T-helper 17 cell (primary cell): Measurements from ENCODE around the gene CYB5A. TPM values are rescaled to one million over a fixed set of nuclear protein-coding genes. Genes with fewer than 3 reads are reported as not detected.
A peak's percentile ranks its signal among the peaks of the same experiment; 100 is the strongest.

Source experiments
- ATAC-seq: fragments of 150-1000 bp; cut with Tn5 transposase; 2 replicates; pipeline ENCODE4 v1.10.0; 2021; ENCODE audit warnings: mild to moderate bottlenecking, moderate library complexity
- DNase-seq, 3 donors: peaks; one replicate each; pipeline versions ENCODE4 v3.0.0 to v3.0.0-alpha.2; 2020 to 2021
- H3K9me3 ChIP-seq: one replicate; pipeline ENCODE4 v1.7.0; 2013; ENCODE audit warnings: low read length, mild to moderate bottlenecking; ENCODE audit not compliant: control insufficient read depth, poor library complexity, severe bottlenecking
- H3K27ac Mint-ChIP-seq: one replicate; pipeline ENCODE4 v1.8.0; 2022; ENCODE audit warnings: mild to moderate bottlenecking, moderate library complexity, mixed read lengths
- H3K27me3 Mint-ChIP-seq: one replicate; pipeline ENCODE4 v1.8.0; 2022; ENCODE audit warnings: mixed read lengths
- H3K36me3 Mint-ChIP-seq: one replicate; pipeline ENCODE4 v1.8.0; 2022; ENCODE audit warnings: low read depth, mixed read lengths
- H3K4me1 Mint-ChIP-seq: one replicate; pipeline ENCODE4 v1.8.0; 2022; ENCODE audit warnings: mild to moderate bottlenecking, mixed read lengths
- H3K4me3 Mint-ChIP-seq: one replicate; pipeline ENCODE4 v1.8.0; 2022; ENCODE audit warnings: mild to moderate bottlenecking, moderate library complexity, mixed read lengths
- total RNA-seq, 4 donors: library from RNA in 2 of 4; stranded (reverse) in 2 of 4; gene quantifications; one replicate each; pipeline ENCODE4 v1.2.3 and lab custom pipeline; 2022 to 2026

The CYB5A gene
- total RNA-seq, 2 donors from 2014 or later: 14.5 to 14.8 TPM

DNA sequence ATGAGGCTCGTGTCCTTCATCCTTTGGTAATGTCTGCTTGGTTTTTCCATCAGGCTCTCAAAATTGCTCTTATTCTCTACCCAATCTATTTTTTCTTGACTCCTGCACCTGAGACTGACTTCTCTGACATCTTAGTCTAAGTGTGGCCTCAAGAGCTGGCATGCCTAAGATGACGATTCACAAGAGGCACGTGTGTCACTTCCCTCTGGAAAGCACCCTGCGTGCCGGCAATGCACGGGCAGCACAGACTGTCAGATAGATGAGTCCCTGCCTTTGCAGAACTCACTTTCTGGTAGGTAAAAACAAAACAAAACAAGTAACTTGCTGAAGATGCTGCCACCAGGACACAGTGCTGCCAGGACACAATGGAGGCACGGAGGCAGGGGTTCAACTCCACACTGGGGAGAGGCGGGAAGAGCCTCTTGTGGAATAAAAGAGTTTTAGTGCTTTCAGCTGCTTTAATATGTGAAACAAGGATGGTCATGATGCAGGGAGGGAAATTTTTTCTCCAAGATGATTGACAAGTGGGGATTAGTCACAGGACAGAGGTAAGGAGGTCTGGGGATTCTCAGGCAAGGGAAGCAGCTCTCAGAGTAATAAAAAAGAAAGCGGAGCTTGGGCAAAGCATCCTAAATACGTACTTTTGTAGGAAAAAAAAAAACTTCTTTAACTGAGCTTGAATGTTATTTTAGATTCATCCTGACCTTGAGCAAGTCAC lies 27.3 kb downstream of the CYB5A start:
- Mint-ChIP-seq H3K4me3 (no peak overlapping the region), H3K4me1 (peaks cover 17% of the 10 kb centered on the region), H3K27me3 (no peaks in the 10 kb centered on the region), H3K27ac (peak overlapping the region; percentile 84), H3K36me3 (peaks cover 7% of the 10 kb centered on the region)
- H3K9me3 ChIP-seq: no peaks in the 10 kb centered on the region
- DNase-seq: no peak
- peak; percentile 59 for ATAC-seq

DNA sequence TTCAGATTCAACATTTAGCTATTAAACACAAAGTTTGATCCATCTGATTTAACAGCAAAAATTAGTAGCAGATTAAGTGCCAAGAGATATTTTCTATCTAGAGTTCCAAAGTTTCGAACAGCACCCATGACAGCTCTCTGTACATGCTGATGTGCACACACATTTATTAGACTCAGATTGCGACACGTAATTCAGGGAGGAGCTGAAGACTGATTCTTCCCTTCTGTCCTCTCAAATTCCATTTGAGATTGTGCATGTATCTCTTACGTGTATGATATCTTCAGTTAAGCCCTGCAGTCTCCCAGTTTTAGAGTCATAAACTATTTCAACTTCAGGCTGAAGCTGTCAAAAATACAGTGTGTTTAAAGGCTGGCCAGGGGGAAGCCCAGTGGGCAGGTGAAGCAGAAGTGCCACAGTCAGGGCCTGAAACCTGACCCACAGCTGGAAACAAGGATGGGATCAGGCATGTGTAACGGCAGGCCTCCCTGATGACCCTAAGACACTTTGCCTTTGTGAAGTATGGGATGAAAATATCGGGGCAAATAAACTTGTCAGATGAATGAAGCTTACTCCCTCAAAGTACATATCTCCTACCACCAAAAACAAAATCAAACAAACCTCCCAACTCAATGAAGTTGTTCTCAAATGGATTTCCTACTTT lies 30.6 kb downstream of the CYB5A start:
- ATAC-seq: no peak
- Mint-ChIP-seq H3K27me3 (no peaks in the 10 kb centered on the region), H3K36me3 (peaks cover 5% of the 10 kb centered on the region), H3K4me1 (peaks cover 5% of the 10 kb centered on the region), H3K4me3 (no peak overlapping the region), H3K27ac (no peak overlapping the region)
- DNase-seq: no peak
- H3K9me3 ChIP-seq: no peaks in the 10 kb centered on the region

GRCh38 chr18:74259347-74259746 lies 32.4 kb downstream of the CYB5A start:
- peaks cover 2% of the 10 kb centered on the region for H3K4me1 Mint-ChIP-seq
- no peak overlapping the region for H3K4me3 Mint-ChIP-seq
- no peaks in the 10 kb centered on the region for H3K27me3 Mint-ChIP-seq
- H3K9me3 ChIP-seq: no peaks in the 10 kb centered on the region
- no peak for ATAC-seq
- H3K27ac Mint-ChIP-seq: no peak overlapping the region
- DNase-seq: no peak
- peaks cover 2% of the 10 kb centered on the region for H3K36me3 Mint-ChIP-seq

DNA sequence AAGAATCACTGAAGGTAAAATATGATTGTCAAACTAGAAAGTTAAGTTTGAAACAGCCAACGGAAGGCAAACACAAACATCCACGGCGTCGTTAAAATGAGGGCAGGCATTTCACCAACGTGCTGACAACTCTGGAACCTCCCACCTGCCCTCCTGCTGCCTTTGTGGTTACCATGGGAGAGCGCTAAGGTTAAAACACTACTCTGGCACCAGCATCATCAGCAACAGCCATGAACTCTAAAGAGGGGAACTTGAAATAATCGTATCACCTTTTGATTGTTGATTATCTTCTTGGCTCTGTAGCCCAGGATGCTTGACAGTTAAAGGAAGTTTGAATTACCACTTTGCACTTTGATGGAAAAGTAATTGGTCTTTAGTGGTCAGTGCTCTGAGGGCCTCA lies 34.7 kb downstream of the CYB5A start:
- Mint-ChIP-seq H3K4me3 (no peak overlapping the region), H3K27me3 (no peaks in the 10 kb centered on the region), H3K36me3 (peaks cover 4% of the 10 kb centered on the region), H3K27ac (no peak overlapping the region), H3K4me1 (no peaks in the 10 kb centered on the region)
- DNase-seq (no peak), ATAC-seq (no peak)
- no peaks in the 10 kb centered on the region for H3K9me3 ChIP-seq

- Mint-ChIP-seq H3K27me3 (no peaks in the 10 kb centered on the region), H3K27ac (no peak overlapping the region), H3K4me1 (no peaks in the 10 kb centered on the region), H3K4me3 (no peak overlapping the region), H3K36me3 (peaks cover 5% of the 10 kb centered on the region)
- ATAC-seq (no peak), DNase-seq (no peak)
- no peaks in the 10 kb centered on the region for H3K9me3 ChIP-seq
Observed at GRCh38 chr18:74256190-74256589, 35.6 kb downstream of the CYB5A start.

- Mint-ChIP-seq H3K27me3 (no peaks in the 10 kb centered on the region), H3K4me3 (no peak overlapping the region), H3K27ac (no peak overlapping the region), H3K4me1 (no peaks in the 10 kb centered on the region), H3K36me3 (peaks cover 5% of the 10 kb centered on the region)
- no peaks in the 10 kb centered on the region for H3K9me3 ChIP-seq
- DNase-seq: no peak
- ATAC-seq: no peak
Observed at GRCh38 chr18:74255131-74255616, 36.6 kb downstream of the CYB5A start.

DNA sequence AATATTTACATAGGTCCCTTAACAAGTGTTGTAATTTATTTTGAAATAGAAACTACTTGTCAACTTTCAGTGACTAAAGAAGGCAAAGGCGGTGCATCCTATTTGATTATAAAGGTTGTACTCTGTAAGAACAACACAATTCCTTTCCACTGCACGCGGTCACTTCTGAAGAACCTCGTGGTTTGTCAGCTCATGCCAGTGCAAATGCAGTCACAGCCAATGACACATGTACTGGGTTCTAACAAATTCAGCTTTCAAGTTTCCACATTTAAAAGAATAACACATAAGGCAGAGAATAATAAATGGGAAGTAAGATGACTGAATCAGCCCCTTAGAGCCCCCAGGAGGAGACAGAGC lies 39.7 kb downstream of the CYB5A start:
- ATAC-seq (no peak), DNase-seq (no peak)
- no peaks in the 10 kb centered on the region for H3K9me3 ChIP-seq
- no peak overlapping the region for H3K4me3 Mint-ChIP-seq
- peaks cover 10% of the 10 kb centered on the region for H3K36me3 Mint-ChIP-seq
- H3K27ac Mint-ChIP-seq: peak overlapping the region; percentile 24
- H3K27me3 Mint-ChIP-seq: no peaks in the 10 kb centered on the region
- peaks cover 10% of the 10 kb centered on the region for H3K4me1 Mint-ChIP-seq

DNA sequence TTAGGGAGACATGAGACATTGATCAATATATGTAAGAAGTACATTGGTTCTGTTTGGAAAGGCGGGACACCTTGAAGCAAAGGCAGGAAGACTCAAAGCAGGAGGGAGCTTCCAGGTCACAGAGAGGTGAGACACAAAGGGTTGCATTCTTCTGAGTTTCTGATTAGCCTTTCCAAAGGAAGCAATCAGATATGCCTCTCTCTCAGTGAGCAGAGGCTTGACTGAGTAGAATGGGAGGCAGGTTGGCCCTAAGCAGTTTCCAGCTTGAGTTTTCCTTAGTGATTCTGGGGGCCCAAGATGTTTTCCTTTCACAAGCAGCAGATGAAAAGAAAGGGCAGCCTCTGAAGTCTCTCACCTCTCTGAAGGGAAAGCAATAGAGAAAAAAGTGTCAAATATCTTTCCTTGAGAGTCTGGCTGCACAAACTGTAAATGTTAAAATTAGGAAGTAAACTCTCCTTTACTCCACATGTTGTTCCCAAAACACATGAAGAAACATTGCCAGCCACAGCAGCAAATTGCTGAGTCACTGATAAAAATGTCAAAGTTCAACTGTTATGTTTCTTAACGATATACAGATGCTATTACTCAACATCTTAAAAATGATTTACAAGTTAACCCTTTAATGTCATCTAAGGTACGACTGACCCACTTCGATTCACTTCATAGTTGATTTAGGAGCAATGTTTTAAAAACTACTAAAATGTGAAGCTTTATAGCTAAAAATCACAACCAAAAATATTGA lies 40.3 kb downstream of the CYB5A start:
- H3K27me3 Mint-ChIP-seq: no peaks in the 10 kb centered on the region
- ATAC-seq (no peak), DNase-seq (no peak)
- H3K36me3 Mint-ChIP-seq: peaks cover 10% of the 10 kb centered on the region
- H3K4me1 Mint-ChIP-seq: peaks cover 10% of the 10 kb centered on the region
- no peak overlapping the region for H3K4me3 Mint-ChIP-seq
- H3K27ac Mint-ChIP-seq: peak overlapping the region; percentile 24
- no peaks in the 10 kb centered on the region for H3K9me3 ChIP-seq

DNA sequence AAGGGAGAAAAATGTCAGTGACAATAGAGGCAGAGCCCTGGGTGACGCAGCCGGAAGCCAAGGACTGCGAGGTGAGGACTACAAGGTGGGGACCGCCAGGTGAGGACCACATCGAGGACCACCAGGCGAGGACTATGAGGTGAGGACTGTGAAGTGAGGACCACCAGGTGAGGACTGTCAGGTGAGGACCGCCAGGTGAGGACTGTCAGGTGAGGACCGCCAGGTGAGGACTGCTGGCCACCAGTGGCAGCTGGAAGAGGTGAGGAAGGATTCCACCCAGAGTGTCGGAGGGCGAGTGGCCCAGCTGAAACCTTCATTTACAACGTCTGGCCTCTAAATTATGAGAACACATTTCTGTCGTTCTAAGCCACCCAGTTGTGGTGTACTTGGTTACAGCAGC lies 41.6 kb downstream of the CYB5A start:
- H3K4me1 Mint-ChIP-seq: peaks cover 10% of the 10 kb centered on the region
- H3K27me3 Mint-ChIP-seq: no peaks in the 10 kb centered on the region
- no peaks in the 10 kb centered on the region for H3K9me3 ChIP-seq
- DNase-seq (no peak), ATAC-seq (no peak)
- peaks cover 10% of the 10 kb centered on the region for H3K36me3 Mint-ChIP-seq
- no peak overlapping the region for H3K4me3 Mint-ChIP-seq
- no peak overlapping the region for H3K27ac Mint-ChIP-seq

DNA sequence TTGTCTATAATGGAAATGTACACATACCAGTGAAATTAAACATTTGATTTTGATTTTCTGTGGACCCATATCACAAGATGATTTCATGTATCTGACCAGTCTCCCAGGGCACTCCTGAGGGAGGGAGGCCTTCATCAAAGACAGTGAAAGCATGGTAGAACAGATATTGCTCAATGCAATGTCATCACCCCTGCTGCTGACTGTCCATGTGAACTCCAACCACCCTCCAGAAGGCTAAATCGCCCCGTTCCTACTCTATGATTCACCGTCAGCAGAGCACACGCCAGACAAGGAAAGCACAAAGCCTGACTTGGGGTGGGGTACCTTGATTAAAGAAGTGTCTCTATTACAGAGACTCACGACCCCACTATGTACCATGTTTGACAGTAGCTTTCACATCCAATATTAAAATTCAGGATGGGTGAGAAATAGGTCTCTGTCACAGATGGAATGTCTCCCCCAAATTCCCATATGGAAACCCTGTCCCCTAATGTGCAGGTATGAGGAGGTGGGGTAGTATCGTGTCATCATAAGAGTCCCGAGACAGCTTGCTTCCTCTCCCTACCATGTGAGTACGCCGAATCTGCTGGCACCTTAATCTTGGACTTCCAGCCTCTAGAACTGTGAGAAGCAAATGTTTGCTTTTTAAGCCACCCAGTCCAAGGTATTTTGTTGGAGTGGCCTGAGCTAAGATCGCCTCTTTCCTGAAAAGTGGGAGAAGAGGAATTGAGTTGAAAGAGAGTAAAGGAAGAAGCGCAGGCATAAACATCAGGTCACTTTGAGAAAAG lies 42.4 kb downstream of the CYB5A start:
- Mint-ChIP-seq H3K4me3 (no peak overlapping the region), H3K4me1 (peaks cover 10% of the 10 kb centered on the region), H3K27ac (peak overlapping the region; percentile 21), H3K27me3 (peaks cover under 1% of the 10 kb centered on the region), H3K36me3 (peaks cover 10% of the 10 kb centered on the region)
- no peaks in the 10 kb centered on the region for H3K9me3 ChIP-seq
- ATAC-seq (peak; percentile 30), DNase-seq (no peak)

DNA sequence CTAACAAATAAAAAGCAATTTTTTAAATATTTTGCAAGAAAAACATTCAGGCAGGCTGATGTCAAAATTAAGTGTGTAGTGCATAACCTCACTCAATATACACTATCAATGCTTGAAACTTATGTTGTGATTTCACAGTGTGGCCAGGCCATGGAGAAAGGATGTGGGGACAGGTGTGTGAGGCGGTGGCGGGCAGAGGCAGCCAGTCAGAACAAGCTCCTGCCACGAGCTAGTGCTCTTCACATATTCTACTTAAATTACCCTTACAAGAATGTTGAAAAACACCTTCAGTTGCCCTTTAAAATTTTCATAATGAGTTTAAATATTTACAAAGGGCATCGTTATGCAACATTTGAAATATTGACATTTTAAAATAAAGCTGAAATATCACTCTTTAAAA lies 43.2 kb downstream of the CYB5A start:
- Mint-ChIP-seq H3K4me1 (peaks cover 10% of the 10 kb centered on the region), H3K36me3 (peaks cover 10% of the 10 kb centered on the region), H3K27me3 (peaks cover 8% of the 10 kb centered on the region), H3K4me3 (no peak overlapping the region), H3K27ac (peak overlapping the region; percentile 4)
- ATAC-seq: peak; percentile 61
- no peaks in the 10 kb centered on the region for H3K9me3 ChIP-seq
- no peak for DNase-seq

GRCh38 chr18:74248189-74248588 lies 43.6 kb downstream of the CYB5A start:
- peaks cover 12% of the 10 kb centered on the region for H3K27me3 Mint-ChIP-seq
- no peak for DNase-seq
- no peak overlapping the region for H3K4me3 Mint-ChIP-seq
- peak overlapping the region; percentile 4 for H3K27ac Mint-ChIP-seq
- H3K36me3 Mint-ChIP-seq: peaks cover 10% of the 10 kb centered on the region
- peaks cover 10% of the 10 kb centered on the region for H3K4me1 Mint-ChIP-seq
- ATAC-seq: no peak
- no peaks in the 10 kb centered on the region for H3K9me3 ChIP-seq

DNA sequence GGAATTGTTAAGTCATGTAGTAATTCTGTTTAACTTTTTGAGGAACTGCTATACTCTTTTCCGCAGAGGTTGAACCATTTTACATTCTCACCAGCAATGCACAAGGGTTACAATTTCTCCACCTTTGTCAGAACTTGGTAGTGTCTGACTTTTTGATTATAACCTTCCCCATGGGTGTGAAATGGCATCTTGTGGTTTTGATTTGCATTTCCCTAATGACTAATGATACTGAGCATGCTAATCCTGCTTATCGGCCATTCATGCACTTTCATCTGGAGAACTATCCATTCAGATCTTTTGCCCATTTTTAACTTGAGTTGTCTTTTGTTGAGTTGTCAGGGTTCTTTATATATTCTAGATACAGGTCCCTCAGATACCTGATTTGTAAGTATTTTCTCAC lies 47.2 kb downstream of the CYB5A start:
- peaks cover 37% of the 10 kb centered on the region for H3K27me3 Mint-ChIP-seq
- DNase-seq (no peak), ATAC-seq (no peak)
- no peak overlapping the region for H3K27ac Mint-ChIP-seq
- H3K4me3 Mint-ChIP-seq: no peak overlapping the region
- no peaks in the 10 kb centered on the region for H3K9me3 ChIP-seq
- H3K4me1 Mint-ChIP-seq: peaks cover 8% of the 10 kb centered on the region
- peaks cover 3% of the 10 kb centered on the region for H3K36me3 Mint-ChIP-seq
